ENCODE data around the gene CWC27. TPM values are rescaled to one million over a fixed set of nuclear protein-coding genes. Genes with fewer than 3 reads are reported as not detected.

CWC27 gene
- total and polyA plus RNA-seq, 3 donors from 2014 or later: 12.4 to 22.9 (median 17.5) TPM

DNA sequence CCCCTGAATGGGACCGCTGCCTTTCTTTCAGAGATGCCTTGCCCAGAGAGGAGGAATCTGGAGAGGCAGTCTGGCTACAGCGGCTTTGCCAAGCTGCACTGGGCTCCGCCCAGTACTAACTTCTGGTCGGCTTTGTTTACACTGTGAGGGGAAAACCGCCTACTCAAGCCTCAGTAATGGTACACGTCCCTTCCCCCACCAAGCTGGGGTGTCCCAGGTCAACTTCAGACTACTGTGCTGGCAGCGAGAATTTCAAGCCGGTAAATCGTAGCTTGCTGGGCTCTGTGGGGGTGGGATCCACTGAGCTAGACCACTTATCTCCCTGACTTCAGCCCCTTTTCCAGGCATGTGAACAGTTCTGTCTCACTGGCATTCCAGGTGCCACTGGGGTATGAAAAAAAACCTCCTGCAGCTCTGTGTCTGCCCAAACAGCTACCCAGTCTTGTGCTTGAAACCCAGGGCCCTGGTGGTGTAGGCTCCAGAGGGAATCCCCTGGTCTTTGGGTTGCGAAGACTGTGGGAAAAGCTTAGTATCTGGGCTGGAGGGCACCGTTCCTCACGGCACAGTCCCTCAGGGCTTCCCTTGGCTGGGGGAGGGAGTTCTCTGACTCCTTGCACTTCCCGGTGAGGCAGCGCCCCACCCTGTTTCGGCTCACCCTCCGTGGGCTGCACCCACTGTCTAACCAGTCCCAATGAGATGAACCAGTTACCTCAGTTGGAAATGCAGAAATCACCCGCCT lies 171.2 kb downstream of the CWC27 start:
- intact Hi-C loops (cut with DNase I; ENCODE audit: low total_unique reads): no loop called here
- Histone ChIP-seq H3K27ac (no peak overlapping the region), H3K36me3 (ENCODE audit: low read depth, missing control alignments) (no peaks in the 10 kb centered on the region), H3K4me1 (no peaks in the 10 kb centered on the region), H3K27me3 (no peaks in the 10 kb centered on the region), H3K4me3 (no peak overlapping the region), H3K9me3 (no peaks in the 10 kb centered on the region)
- no peak for DNase-seq
- 61 to 79% methylated on average over 10 to 17 of the region's 17 CpGs for WGBS, 2 donors
- TF ChIP-seq POLR2A (IDR thresholded peaks at IDR 0.05): no peak

DNA sequence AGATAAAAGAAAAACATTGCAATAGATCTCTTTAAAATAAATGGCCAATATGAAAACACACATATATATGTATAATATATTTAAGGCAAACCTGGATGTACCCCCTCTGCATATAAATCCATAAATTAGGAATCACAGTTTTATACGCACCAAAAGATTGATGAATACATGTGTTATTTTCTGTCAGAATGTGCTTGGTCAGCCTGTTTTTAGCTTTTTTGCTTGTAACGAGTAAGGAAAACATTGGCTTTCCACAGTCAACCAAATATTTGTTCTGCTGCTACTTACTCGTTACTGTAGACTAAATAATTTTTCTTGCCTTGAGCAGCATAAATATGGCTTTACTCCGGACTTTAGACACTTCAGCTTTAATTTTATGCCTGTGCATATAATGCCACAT lies 173.7 kb downstream of the CWC27 start:
- TF ChIP-seq CTCF (IDR thresholded peaks at IDR 0.05) (no peak), POLR2A (IDR thresholded peaks at IDR 0.05) (no peak)
- H3K36me3 ChIP-seq (ENCODE audit: low read depth, missing control alignments): no peaks in the 10 kb centered on the region
- no peak overlapping the region for H3K4me3 ChIP-seq
- no peak for DNase-seq
- no peaks in the 10 kb centered on the region for H3K9me3 ChIP-seq
- WGBS, 2 donors: 86 to 92% methylated on average over 4 of the region's 4 CpGs
- H3K27me3 ChIP-seq: no peaks in the 10 kb centered on the region
- no peak overlapping the region for H3K27ac ChIP-seq
- H3K4me1 ChIP-seq: no peaks in the 10 kb centered on the region
- intact Hi-C loops (cut with DNase I; ENCODE audit: low total_unique reads): no loop called here

- Histone ChIP-seq H3K36me3 (ENCODE audit: low read depth, missing control alignments) (no peaks in the 10 kb centered on the region), H3K27me3 (no peaks in the 10 kb centered on the region)
- intact Hi-C loops (cut with DNase I; ENCODE audit: low total_unique reads): no loop called here
These were observed 176.1 kb downstream of the CWC27 start for GRCh38 chr5:64944868-64945267.

DNA sequence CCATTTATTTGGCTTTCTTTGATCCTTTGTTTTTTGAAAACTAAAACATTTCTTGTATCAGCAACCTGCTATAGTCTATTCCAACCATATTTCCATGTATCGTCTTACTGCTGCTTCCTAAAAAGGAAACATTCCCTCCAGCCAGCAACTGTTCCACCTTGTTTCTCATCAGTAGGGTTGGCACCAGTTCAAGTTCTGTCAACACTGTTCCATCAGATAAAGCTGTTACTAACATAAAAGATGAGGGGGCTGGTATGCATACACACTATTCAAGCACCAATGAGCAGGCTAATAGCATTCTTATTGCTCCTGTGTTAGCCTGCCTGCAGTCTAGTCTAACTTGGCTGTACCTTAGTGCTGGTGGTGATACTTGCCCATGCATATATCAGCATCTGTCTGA lies 178.3 kb downstream of the CWC27 start:
- no peak for DNase-seq
- WGBS, 2 donors: 59% methylated on average over 1 of the region's 1 CpG
- H3K4me3 ChIP-seq: no peak overlapping the region
- no peaks in the 10 kb centered on the region for H3K36me3 ChIP-seq (ENCODE audit: low read depth, missing control alignments)
- no peaks in the 10 kb centered on the region for H3K27me3 ChIP-seq
- H3K4me1 ChIP-seq: no peaks in the 10 kb centered on the region
- H3K27ac ChIP-seq: no peak overlapping the region
- no peak for TF ChIP-seq CTCF (IDR thresholded peaks at IDR 0.05)
- TF ChIP-seq POLR2A (IDR thresholded peaks at IDR 0.05): no peak
- intact Hi-C loops (cut with DNase I; ENCODE audit: low total_unique reads): no loop called here
- H3K9me3 ChIP-seq: no peaks in the 10 kb centered on the region

More at GRCh38 chr5:64944868-64945267, 176.1 kb downstream of the CWC27 start:
- no peak for DNase-seq
- Histone ChIP-seq H3K4me3 (no peak overlapping the region), H3K27ac (no peak overlapping the region), H3K4me1 (no peaks in the 10 kb centered on the region), H3K9me3 (no peaks in the 10 kb centered on the region)
- TF ChIP-seq CTCF (IDR thresholded peaks at IDR 0.05): no peak
- no peak for TF ChIP-seq POLR2A (IDR thresholded peaks at IDR 0.05)

DNA sequence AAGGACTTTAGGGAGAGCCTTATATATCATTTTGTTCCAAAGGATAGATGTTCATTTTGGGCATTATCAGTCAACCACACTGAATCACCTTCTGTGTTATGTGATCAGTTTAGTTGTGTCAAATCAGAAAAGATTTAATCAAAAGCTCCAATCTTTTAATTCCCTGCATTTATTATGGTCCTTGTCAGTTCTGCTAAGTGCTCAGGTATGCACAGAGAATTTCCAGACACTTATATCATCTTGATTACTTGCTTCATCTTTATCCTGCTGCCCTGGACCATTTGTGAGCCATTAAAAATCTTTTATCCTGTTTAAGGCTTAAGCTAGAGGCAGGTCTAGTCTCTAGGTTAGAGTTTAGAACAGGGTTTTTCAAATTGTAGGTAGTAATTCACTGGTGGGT lies 179.1 kb downstream of the CWC27 start:
- Histone ChIP-seq H3K4me3 (no peak overlapping the region), H3K9me3 (no peaks in the 10 kb centered on the region), H3K4me1 (no peaks in the 10 kb centered on the region), H3K27me3 (no peaks in the 10 kb centered on the region), H3K36me3 (ENCODE audit: low read depth, missing control alignments) (no peaks in the 10 kb centered on the region), H3K27ac (no peak overlapping the region)
- intact Hi-C loops (cut with DNase I; ENCODE audit: low total_unique reads): no loop called here
- no peak for DNase-seq
- no peak for TF ChIP-seq POLR2A (IDR thresholded peaks at IDR 0.05)
- no peak for TF ChIP-seq CTCF (IDR thresholded peaks at IDR 0.05)

Data from testis (tissue), 3 donors.